T follicular helper cell (primary cell): Measurements from ENCODE around the gene IL17B.

Experiments used
- DNase-seq: peaks from one replicate; pipeline ENCODE4 v3.0.0-alpha.2; 2020; ENCODE audit warnings: low read depth

The IL17B gene

DNA sequence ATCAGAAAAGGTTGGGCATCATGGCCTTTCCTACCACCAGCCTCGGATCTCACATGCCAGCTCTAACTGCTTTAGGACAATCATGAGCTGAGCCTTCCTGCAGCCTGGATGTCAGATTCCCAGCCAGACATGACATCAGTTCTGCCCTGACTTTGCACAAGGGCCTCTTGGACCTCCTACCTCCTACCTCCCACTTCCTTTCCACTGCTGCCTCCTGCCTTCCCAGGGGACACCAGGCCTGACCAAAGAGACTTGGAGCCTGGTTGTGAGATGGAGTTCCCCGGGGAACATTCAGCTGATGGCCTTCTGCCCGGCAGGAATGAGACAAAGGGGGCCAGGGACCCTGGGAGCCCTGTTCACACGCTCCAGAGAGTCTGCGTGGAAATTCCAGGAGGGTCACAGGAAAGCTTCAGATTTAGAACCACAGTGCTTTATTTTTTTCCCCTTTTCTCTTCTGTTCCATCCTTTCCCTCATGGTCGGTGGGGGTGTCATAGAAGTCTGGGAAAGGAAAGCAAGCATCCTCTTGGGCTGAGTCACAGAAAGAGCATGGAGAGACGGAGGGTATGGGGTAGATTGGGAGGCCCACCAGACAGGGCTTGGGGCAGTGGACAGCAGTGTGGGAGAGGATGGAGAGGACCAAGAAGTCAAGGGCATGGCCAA is 35.4 kb upstream of the IL17B start:
- DNase-seq = no peak

DNA sequence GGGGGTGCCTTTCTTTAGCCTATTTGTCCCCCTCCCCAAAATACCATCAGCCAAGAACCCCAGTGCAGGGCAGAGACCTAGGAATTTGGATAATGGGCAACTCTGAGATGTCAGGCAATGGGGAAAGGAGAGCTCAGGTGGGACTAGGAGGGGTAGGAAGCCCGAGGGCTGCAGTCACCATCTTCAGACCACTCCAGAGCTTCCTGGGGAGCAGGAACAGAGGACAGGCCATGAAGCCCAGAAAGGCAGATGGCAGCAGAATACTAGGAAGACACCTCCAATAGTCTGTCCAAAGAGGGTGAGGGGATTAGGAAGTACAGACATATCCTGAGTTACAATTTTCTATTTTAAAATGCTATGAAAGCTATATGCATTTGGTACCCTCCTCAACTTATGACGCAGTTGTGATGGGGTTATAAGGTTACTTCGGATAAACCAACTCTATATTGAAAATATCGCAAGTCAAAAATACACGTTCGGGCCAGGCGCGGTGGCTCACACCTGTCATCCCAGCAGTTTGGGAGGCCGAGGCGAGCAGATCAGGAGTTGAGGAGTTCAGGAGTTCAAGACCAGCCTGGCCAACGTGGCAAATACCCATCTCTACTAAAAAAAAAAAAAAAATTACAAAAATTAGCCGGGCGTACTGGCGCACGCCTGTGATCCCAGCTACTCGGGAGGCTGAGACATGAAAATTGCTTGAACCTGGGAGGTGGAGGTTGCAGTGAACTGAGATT is 34.6 kb upstream of the IL17B start:
- DNase-seq = no peak

DNA sequence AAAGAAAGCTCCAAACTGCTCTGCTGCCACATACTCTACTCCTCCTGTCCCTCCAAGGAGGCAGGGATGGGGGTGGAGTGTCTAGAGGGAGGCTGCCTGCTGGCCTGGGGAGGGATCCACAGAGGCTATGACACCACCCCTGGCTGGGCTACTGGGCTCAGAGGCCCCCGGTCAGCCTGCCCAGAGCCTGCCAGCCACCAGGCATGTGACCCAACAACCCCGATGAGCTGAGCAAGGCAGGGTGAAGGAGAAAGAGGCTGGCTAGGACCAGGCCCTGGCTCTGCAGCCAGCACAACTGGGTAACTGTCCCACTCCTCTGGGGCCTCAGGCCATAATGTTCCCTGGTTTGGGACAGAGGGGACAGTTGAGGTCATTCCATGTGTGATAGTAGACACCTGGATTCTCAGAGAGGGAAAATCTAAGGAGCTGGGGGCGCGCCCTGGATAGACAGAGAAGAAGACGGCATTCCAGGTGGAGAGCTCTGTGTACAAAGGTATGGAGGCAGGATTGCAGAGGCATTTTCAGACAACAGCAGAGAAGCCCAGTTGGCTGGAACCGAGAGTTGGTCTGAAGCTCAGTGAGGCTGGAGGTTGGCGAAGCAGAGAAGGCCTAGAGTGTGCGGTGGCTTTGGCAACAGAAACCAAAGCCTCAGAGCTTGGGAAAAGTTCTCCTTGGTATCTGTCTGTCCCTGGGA is 33.8 kb upstream of the IL17B start:
- DNase-seq = no peak

DNA sequence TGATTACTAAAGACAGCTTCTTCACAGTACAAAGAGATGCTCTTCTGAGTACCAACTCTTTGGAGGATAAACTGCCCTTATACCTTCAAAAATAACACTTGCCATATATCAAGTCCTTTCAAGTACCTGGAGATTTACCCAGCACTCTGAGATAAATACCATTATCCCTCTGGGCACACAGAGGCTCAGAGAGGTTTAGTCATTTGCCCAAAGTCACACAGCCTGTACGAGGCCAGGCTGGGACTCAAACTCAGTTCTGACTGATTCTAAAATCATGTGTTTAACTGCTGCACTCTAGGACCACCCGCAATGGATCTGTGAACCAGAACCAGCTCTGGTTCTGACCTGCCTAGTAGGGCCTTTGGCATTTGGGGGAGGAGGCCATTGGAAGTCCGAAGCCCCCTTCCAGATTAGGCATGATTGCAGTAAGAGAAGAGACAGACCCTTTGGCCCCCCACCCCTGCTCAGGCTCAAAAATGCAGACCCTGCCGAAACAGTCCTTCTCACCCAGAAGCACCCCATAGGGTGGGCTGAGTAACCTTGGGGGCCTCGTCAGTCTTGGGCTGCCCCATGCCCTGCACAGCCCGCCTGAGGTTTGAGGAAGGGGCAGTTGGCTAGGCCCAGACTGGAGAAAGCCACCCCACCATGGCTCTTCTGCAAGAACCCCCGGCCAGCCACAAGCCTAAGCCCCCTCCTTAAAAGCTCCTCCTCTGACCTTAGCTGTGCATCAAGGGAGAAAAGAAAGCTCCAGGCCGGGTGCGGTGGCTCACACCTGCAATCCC is 32.8 kb upstream of the IL17B start:
- DNase-seq = no peak

DNA sequence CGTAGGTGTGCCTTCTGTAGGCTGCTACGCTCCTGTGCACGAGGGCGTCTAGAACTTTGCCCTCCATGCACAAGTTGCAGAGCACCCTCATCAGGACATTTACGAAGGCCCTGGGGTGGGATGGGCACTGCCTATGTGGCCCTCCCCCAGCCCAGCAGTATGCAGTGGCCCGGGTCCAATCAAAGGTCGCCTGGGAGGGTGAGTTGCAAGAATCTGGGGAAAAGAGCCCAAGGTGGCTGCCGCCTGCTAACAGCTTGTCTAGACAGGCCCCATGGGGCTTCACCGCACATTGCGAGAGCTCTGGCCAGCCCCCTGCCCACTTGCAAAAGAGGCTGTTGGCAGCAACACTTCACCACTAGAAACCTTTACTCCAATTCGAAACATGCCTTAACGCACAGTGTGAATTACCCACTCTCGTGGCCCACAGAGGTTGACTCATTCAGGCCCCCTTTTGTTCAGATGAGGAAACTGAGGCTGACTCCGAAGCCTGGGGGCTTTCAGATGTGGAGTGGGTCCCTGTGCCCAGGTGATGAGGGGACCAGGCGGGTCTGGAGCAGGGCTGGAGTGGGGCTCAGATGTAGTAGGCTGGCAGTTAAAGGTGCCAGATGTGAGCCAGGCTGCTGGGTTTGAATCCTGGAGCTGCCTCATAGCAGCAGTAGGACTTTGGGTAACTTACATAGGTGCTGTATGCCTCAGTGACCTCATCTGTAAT is 31.8 kb upstream of the IL17B start:
- DNase-seq = no peak

DNA sequence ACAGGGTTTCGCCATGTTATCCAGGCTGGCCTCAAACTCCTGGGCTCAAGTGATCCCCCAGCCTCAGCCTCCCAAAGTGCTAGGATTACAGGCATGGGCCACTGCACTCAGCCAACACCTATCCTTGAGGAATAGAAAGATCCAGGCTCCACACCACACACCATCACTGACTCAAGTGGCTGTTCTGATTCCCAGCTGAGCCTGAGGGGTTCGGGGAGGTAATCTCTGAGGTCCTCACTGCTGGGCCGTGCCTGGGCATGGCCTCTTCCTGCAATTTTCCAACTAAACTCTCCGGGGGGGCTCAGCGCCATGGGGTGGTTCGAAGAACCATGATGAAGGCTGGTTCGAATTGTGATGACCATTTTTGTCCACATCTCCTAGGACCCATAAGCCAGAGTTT is 31.0 kb upstream of the IL17B start:
- no peak for DNase-seq

DNA sequence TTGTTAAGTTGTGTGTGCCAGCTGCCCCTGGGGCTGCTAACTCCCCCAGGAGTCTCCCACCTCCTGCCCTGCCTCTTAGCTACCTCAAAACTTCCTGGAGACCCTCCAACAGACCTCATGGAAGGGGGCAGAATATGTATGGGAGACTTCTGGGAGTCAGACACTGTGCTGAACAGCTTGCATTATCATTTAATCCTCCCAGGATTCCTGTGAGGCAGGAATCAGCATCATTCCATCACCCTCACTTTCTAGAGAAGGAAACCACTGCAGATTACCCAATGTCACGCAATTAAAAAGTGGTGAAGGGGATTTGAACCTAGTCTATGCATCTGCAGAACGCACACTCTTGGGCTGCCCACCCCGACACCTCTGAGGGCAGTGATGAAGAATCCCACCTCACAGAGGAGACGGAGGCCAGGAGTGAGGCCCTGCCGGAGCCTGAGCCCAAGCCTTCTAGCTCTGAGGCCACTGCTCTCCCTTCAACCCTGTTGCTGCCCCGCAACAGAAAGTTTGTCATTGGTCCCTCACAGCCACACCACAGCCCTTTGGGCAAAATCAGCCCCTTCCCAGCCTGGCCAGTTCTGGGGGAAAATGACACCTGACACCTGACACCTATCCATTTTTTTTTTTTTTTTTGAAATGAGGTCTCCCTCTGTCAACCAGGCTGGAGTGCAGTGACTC is 30.3 kb upstream of the IL17B start:
- DNase-seq = no peak

DNA sequence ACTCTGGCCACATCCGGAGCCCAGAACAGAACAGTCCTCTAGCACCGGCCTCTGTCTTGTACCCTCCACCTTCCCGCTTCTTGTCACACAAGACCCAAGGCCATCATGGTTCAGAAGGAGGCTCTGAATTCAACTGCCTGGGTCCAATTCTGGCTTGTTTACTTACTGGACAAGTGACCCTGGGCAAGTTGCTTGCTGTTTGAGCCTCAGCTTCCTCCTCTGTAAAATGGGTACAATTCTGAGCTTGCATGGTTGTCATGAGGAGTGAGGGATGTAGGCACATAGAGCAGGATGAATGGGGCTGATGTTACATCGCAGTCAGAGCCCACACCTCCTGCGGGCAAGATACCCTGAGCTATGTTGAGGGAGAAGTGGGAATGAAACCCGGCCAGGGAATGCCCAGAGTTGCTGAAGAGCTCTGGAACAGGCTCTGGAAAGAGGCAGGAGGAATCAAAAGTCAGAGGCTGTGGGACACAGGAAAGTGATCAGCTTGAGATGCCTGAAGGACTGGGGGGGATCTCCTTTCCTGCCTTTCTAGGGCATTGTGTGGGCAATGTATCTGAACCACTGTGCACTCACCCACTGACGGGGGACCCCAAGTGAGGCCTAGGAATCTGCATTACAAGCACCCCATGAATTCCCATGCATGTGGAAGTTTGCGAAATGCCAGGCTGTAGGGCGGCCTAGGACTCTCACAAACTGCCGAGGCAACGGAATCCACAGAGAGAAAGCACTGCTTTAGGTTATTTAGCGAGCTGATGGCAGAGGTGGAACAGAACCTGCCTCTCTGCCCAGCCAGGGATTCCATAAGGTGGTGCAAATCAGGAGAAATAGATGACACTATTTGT is 29.4 kb upstream of the IL17B start:
- DNase-seq = no peak

DNA sequence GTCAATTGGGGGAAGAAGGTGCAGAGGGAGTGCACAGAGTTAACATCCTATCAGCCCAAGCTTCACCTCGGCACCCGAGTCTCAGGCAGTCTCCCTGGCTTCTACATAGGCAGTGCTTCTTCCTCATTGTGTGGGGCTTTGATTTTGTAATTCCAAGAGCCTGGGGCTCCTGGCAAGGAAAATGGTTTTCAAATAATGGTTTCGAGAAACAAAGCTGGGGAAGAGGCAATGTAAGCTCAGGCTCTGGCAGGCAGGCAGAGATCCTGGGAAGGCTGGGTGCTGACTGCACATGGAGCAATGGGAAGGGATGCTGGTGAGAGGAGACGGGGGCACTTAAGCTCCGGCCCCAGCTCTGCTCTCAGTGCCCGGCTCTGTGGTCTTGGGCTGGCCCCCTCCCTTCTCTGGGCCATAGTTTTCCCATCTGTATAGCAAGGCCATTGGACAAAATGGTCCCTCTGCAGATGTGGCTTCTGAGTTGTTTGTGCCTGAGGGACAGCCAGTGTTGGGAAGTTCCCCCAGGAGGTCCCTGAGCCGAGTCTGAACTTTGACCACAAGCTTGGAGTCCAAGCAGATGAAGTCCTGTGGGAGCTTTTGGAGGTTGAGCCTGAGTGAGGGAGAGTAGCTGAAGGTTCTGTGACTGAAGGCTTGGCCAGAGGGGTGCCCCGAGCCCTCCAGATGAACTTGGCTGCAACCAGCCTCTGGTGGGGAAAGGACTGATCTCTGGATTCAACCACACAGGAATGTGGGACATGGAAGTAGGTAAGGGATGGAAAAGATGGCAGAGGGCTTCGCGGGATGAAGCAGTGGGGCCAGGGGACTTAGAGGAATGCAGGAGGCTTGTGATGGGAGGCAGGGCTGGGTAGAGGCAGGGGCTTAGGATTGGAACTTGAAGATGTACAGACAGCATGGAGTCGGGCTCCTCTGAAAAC is 28.5 kb upstream of the IL17B start:
- no peak for DNase-seq

DNA sequence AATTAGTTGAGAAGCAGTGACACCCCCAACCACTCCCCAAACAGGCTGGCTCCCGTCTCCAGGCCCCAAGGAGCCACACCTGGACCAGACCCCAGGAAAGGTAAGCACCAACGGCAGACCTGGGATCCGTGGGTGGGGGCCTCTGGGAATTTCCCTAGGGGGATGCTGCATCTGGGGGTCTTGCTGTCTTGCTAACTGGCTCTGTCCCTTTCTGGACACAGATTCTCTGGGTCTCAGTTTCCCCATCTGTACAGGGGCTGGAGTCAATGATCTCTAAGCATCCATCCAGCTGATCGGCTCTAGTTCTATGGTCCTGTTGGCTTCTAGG is 27.9 kb upstream of the IL17B start:
- DNase-seq = no peak

DNA sequence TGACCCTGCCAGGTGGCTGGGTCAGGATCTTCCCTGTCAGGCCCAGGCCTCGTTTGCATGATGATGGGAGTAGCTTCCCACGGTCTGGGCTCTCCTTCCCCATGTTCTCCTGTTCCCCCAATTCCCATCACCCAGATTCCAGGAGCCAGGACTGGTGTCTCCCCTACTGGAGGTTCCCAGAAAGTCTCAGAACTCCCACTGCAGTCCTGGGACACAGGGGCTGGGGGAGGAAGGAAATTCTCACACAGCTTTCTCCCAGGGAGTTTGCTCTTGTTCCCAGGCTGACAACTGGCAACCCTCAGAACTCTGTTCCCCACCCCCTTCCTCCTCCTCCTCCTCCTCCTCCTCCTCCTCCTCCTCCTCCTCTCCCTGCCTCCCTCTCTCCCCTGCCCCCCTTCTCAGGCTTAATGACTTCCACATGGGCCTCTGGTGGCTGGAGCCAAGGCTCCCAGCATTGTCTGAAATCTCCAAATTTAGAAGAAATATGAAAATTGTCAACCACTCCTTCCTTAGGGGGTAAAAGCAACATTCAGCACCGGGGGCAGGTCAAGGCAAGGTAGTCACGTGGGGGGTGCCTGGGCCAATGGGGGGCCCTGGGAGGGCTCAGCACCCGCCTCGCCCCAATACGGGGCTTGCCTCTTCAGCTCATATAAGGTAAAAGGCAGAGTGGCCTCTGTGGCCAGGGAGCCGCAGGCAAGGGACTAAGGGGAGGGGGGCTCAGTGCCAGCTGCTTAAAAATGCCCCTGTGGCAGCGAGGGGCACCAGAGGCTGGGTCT is 27.3 kb upstream of the IL17B start:
- DNase-seq = no peak

DNA sequence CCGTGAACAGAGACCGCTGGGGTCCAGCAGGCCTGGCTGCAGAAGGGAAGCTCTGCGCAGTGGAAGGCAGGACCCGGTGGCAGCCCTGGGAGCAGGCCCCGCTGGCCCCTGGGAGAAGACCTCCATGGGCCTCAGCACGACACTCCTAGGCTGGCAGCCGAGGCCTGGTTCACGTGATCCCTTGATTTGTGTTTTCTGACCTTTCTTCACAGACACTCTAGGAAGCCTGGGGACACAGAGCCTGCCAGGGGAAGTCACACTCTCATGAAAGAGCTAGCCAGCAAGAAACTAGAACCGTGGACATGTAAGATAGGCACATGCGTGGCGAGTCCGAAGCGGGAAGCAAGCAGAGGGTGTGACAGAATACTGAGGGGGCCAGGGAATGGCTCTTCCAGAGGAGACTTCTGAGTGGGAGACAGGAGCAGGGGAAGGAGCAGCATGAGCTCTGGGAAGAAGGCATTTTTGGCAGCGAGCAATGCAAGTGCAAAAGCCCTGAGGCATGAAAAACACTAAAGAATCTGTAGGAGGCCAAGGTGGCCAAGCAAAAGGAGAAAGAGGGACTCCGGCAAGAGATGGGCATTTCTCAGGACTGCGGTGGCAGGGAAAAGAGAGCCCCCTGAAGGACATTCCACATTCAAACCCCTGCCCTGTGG is 26.6 kb upstream of the IL17B start:
- DNase-seq = no peak

DNA sequence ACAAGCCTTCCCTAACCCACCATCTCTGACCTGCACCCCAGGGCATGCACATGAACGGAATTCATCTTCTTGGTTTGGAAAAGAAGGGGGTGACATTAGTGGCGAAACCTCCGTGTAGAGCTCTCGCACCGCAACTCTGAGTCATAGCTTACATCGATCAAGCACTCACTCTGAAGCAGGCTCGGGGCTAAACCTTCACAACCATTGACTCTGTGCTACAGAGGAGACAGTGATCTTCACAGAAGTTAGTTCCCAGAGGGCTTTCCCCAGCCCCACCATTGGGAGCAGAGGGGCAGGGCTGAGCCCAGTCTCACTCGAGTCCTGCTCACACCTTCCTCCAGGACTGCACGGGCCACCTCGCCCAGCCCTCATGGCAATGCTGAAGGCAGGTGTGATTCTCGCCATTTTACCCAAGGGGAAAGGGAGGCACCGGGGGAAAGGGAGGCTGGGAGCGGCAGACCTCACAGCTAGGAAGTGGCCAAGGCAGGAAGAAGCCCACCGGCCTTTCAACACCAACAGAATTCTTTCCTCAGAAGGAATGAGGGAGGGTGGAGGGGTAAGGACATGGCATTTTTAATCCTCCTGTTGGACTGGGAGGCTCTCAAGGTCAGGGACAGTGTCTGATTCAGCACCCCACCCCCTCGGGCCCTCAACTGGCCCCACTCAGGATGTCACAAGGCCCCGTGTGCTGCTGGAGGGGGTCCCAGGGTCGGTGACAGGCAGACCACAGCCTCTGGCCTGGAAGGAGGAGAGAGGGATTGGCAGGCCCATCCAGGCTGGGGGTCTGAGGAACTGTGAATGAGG is 25.9 kb upstream of the IL17B start:
- no peak for DNase-seq

DNA sequence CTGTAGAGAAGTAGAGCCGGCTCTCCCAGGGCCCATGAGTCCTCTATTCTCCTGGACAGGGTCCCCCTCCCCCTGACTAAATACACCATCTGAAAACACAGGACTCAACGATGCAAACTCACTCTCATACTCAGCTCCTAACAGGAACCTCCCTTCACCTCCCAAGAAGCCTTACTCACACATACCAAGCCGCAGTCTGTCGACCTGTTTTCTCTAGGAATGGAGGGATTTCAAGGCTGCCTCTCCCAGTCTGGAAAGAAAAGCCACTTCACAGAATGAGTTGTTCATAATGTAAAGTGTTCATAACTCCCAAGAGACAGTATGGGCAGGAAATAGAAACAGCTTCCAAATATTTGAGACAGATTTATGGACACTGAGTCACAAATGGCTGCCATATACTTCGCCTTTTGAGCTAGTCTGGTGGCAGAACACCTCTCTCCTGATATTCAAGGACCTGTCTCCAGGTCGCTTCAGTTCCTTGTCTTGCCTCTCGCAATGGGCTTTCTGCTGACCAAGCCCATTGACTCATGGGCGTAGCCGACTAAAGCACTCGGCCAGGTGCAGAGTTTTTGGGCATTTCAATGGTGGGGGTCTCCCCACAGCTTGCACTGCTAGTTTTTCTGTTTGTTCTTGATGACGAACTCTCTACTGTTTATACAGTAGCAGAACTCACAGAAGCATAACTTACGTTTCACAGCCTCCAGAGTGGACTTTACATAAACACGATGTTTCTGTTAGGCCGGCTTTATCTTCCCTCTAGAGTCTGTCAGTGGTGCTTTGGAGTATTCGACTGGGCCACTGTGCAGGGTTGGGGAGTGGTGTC is 25.0 kb upstream of the IL17B start:
- DNase-seq = no peak

DNA sequence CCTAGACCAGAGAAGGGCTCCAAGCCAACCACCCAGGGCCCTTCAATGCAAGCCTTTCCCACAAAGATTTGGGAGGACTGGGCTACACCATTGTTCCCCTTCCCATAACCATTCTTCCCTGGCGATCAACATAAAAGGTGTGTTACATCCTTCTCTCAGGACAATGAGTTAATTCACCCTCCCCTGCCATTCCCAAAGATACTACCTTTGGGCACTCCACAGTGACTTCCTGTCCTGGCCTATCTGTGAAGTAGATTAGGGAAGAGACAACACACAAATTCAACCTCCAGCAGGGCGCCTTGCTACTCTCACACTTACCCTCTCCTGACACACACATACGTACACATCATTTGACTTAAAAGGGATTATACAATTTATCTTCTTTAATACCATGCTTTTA is 23.2 kb upstream of the IL17B start:
- no peak for DNase-seq

DNA sequence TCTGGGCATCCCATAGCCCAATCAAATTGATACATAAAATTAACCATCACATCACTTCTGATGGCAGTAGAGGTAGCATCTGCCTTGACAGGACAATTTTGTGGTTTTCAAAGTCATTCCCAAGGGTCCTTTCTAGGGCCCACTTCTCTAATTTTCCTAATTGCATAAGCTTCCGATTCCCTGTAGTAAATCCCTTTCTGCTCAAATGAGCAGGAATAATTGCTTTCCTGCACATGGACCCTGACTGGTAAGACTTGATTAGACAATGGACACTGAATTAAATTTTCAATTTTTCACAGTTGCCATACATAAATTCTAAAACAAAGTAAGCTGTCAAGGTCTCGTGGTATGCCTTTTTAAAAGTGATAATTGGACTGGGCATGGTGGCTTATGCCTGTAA is 22.0 kb upstream of the IL17B start:
- DNase-seq = no peak
